Measurements from ENCODE around the gene KBTBD8.

The KBTBD8 gene, protein sequence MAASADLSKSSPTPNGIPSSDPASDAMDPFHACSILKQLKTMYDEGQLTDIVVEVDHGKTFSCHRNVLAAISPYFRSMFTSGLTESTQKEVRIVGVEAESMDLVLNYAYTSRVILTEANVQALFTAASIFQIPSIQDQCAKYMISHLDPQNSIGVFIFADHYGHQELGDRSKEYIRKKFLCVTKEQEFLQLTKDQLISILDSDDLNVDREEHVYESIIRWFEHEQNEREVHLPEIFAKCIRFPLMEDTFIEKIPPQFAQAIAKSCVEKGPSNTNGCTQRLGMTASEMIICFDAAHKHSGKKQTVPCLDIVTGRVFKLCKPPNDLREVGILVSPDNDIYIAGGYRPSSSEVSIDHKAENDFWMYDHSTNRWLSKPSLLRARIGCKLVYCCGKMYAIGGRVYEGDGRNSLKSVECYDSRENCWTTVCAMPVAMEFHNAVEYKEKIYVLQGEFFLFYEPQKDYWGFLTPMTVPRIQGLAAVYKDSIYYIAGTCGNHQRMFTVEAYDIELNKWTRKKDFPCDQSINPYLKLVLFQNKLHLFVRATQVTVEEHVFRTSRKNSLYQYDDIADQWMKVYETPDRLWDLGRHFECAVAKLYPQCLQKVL

DNA sequence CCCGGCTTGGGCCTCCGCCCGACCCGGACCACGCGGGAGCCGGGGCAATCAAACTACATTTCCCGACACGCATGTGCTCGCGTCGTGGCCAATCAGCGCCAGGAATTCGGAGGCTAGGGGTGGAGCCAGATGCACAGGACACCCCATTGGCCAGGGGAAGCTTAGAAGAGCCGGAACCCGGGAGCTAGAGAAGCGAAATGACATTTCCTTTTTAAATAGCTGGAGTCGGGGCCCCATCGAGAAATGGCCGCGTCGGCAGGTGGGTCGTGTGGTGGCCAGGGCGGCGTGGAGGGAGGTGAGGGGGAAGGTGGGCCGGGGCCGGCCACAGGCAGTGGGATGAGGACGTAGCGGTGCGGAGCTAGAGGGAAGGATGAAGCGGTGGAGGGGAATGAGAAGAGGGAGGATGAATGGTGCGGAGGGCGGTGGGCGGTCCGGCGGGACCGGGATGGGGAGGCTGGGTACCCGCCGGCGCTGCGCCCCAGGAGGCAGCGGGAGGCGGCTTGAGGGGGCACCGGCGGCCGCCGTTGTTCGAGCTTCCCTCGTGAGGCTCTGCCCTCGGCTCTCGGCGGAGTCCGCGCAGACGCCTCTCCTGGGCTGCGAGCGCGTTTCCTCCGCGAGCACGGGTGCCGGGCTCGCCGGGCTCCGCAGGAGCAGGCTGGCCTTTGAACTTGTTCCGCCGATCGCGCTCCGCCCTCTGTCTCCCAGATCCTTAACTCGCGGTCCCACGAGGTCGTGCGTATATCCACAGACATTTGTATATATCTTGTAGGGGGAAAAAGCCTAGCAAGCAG lies at the start of gene KBTBD8:
Gene KBTBD8, plus strand, starts transcription at position 195 of the 791 bp plus-strand sequence. Its CDS starts 49 bp downstream, at position 244.
- peak; percentile 95 for DNase-seq

GRCh38 chr3:66948838-66949237 lies 49.3 kb upstream of the KBTBD8 start:
- no peak for DNase-seq

GRCh38 chr3:66949898-66950297 lies 48.2 kb upstream of the KBTBD8 start:
- no peak for DNase-seq

- no peak for DNase-seq
These were observed 45.8 kb upstream of the KBTBD8 start for GRCh38 chr3:66952357-66952756.

- no peak for DNase-seq
These were observed 44.1 kb upstream of the KBTBD8 start for GRCh38 chr3:66953934-66954445.

DNA sequence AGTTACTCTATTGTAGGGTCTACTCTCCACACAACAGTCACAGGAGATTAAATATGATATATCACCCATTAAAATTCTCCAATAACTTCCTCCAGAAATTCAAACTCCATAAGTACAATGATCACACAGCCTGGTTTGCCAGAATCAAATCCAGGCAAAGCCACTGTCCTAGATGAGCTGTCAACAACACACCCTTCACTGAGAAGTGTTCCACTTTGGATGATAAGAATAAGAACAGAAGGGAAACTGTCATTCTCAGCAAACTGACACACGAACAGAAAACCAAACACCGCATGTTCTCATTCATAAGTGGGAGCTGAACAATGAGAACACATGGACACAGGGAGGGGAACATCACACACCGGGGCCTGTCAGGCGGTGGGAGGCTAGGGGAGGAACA lies 41.4 kb upstream of the KBTBD8 start:
- DNase-seq: no peak

DNA sequence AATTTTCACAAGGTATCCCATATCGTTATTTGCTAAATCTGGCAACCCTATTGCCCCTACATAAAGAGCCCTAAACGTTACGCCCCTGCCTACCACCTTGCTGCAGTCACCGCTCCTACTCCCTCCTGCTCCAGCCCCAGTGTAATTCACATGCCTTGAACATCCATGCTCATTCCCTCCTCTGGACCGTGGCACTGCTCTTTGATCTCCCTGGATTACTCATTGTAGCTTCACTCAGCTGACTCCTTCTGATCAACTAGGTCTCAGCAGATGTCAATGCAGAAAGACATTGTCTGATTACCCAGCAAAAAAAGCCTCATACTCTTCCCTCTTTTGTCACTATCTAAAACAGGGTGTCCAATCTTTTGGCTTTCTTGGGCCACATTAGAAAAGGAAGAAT lies 40.7 kb upstream of the KBTBD8 start:
- DNase-seq: no peak

DNA sequence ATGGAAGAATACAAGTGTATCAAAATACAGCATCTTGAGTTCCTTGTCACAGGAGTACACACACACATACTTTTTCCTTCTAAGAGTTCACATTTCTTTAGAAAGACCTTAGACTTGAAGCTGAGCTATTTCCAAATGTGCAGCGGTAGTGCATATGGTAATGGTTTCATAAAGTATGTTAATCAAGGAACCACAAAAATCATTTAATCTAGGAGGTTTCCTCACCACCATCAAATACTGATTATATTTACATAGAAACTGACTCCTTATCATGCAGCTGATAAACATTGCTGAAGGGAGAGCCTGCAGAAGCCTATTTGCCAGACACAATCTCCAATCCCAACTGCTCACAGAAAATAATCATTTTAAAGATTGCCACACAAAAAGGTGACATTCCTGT lies 40.0 kb upstream of the KBTBD8 start:
- DNase-seq: no peak

DNA sequence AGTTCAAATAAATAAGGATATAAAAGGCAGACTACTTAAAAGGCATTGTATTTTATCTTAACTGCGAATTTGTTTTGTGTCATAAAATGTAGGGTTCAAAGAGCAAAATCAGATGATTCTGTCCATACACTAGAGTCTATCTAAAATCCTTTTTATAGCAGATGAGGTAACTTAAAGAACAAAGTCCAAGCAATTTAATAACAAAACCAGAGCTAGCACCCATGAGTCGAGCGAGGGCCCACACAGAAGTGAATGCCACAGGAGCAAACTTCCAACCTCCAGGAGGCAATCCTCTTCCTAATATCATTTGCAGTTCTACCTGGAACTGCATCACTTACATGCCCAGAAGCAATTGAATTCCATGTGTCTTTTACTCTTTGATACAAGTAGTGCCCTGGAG lies 35.4 kb upstream of the KBTBD8 start:
- no peak for DNase-seq

GRCh38 chr3:66971245-66971644 lies 26.9 kb upstream of the KBTBD8 start:
- DNase-seq: no peak

- DNase-seq: peak; percentile 56
These were observed 26.1 kb upstream of the KBTBD8 start for GRCh38 chr3:66971891-66972551.

DNA sequence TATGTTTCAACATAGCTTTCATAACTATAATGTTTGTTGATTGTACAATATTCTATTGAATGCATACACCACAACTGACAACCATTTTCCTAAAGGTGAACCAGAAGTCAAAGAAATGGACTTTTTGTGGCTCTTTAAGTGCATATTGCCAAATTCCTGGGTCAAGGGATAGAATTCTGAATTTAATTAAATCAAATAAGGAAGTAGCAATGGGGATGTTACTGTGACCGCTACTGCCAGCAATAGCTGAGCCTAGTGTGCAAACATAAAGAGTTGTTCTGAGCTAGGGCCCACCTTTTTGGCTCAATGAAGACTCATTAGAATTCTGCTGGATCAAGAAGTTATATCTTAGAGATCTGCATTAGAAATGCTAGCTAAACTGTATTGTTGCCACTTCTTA lies 17.3 kb upstream of the KBTBD8 start:
- DNase-seq: no peak

- no peak for DNase-seq
These were observed 15.0 kb upstream of the KBTBD8 start for GRCh38 chr3:66983101-66983500.

DNA sequence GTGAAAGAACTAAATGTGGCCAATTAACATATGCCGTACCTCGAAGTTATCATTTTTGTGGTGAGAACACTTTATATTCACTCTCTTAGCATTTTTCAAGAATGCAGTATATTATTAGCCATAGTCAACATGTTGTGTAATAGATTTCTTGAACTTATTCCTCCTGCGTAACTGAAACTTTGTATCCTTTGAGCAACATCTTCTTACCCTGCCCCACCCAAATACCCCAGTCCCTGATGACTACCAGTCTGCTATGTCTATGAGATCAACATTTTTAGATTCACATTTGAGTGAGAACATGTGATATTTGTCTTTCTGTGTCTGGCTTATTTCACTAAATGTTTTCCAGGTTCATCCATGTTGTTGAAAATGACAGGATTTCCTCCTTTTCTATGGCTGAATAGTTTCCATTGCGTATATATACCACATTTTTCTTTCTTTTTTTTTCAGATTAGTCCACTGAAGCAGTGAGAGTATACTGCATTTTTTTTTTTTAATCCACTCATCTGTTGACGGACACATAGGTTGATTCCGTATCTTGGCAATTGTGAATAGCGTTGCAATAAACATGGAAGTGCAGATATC lies 12.7 kb upstream of the KBTBD8 start:
- DNase-seq: no peak

GRCh38 chr3:66986406-66986805 lies 11.7 kb upstream of the KBTBD8 start:
- no peak for DNase-seq

DNA sequence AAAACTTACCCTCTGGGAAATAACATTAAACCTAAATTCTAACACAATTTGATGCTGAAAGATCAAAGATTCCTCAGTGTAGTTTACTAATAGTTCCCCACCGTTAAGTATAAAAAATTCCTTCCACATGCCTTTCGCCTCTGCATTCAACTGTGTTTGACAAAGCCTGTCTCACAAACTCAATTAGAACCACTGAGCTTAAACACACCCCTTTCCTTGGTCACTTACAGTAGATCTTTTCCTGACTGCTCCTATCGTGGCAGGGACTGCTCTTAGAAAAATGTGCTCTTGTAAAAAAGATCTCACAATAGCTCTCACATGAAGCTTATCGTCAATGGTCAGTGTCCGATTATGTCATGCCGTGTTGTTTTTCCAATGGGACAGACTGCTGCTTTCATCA lies 8.9 kb upstream of the KBTBD8 start:
- DNase-seq: no peak

GRCh38 chr3:66989860-66990696 lies 8.0 kb upstream of the KBTBD8 start:
- no peak for DNase-seq

GRCh38 chr3:66991459-66991858 lies 6.6 kb upstream of the KBTBD8 start:
- DNase-seq: no peak

DNA sequence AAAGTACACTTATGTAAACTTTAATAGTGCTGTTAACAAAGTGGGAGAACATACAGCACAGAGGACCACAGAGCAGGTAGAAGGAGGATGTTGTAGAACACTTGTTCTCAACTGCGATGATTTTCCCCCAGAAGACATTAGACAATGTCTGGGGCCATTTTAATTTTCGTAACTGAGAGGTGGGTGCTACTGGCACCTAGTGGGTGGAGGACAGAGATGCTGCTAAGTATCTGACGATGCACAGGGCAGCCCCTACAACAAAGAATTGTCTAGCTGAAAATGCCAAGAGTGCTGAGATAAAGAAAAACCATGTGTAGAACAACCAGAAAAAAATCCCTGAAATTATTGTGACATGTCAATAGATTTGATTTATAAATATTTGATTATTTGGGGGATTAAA lies 5.0 kb upstream of the KBTBD8 start:
- no peak for DNase-seq

- no peak for DNase-seq
These were observed 3.5 kb upstream of the KBTBD8 start for GRCh38 chr3:66994588-66994987.

DNA sequence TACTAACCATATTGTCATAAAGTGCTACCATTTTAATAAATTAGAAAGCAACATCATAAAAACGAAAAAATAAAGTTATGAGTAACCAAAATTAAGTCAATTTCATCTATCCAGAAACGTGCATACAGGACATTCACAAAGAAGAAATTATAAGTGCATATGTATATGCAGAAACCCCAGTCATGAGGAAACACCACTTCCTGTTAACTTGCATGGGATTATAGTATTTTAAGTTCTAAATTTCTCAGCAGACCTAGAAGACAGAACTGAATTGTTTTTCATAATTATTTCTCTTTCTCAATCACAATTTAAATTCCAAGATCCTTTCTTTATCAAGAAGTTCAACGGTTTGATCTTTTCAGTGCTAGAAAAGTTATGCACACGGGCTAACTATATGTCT lies 1.4 kb upstream of the KBTBD8 start:
- no peak for DNase-seq
